ENCODE measurements around the gene PRKACA. TPM values are rescaled to one million over a fixed set of nuclear protein-coding genes. Genes with fewer than 3 reads are reported as not detected.

Gene PRKACA
- total and polyA plus RNA-seq, 9 donors = 33.3 to 280 (median 201) TPM

DNA sequence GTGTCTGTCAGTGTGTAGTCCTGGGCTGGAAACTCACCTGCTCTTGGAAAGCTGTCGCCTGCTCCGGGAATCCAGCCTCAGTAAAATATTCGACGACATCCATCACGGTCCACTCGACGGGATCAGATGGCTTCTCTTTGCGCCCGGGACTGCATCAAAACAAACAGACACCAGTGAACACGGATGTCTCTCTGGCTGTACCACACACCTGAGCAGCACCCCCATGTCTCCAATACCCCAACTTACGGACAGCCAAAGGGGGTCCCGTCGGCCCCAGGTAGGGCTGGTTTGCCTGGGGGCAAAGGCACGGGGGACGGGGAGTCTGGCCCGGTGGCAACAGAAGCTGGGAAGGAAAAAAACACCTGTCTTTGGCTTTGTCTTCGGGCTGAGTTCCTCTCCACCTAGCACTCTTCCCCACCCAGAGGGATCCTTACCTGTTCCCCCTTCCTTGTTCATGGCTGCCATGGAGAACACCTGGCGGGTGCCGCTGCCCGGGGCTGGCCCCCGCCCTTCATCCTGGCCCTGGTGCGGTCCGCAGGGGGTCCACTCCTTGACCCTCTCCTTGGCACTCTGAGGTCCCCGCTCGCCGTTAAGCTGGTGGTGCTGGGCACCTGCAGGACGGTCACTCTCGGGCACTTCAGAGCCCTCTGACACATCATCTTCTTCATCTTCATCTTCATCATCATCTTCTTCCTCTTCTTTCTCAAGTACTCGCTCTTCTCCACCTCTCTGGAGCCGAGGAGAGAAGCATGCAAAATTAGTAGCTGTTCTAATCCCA is 28.7 kb downstream of the PRKACA start:
- H3K27ac ChIP-seq = peak overlapping the region; percentile 20 to 56

DNA sequence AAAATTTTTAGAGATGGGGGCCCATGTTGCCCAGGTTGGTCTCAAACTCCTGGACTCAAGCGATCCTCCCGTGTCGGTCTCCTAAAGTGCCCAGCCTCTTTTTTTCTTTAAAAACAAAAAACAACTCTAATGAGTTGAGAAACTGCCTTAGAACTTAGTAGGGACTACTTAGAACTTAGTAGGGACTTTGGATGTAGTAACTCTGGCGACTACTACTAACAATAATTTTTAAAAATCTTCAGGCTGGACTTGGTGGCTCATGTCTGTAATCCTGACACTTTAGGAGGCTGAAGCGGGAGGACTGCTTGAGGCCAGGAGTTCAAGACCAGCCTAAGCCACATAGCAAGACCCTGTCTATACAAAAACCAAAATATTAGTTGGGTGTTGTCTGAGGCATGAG is 31.5 kb downstream of the PRKACA start:
- intact Hi-C loops (cut with DNase I) = loop anchor here in 2 of 4 donors (10.0 kb wide), 2 partner anchors 49 to 321 kb away; partner anchors contain the start of genes ASF1B (in 1 of the 2) and MRI1 (in 1 of the 2)
- no peak for DNase-seq

More for the DNA sequence above, 28.7 kb downstream of the PRKACA start:
- Histone ChIP-seq H3K9me3 (no peaks in the 10 kb centered on the region), H3K27me3 (no peaks in the 10 kb centered on the region), H3K36me3 (no peaks in the 10 kb centered on the region), H3K4me3 (no peak overlapping the region), H3K4me1 (ENCODE audit: insufficient read depth) (peaks cover 5% of the 10 kb centered on the region)
- TF ChIP-seq, protein P1, sequence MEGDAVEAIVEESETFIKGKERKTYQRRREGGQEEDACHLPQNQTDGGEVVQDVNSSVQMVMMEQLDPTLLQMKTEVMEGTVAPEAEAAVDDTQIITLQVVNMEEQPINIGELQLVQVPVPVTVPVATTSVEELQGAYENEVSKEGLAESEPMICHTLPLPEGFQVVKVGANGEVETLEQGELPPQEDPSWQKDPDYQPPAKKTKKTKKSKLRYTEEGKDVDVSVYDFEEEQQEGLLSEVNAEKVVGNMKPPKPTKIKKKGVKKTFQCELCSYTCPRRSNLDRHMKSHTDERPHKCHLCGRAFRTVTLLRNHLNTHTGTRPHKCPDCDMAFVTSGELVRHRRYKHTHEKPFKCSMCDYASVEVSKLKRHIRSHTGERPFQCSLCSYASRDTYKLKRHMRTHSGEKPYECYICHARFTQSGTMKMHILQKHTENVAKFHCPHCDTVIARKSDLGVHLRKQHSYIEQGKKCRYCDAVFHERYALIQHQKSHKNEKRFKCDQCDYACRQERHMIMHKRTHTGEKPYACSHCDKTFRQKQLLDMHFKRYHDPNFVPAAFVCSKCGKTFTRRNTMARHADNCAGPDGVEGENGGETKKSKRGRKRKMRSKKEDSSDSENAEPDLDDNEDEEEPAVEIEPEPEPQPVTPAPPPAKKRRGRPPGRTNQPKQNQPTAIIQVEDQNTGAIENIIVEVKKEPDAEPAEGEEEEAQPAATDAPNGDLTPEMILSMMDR (IDR thresholded peaks at IDR 0.05) = no peak
- no peak for TF ChIP-seq EP300 (IDR thresholded peaks at IDR 0.05)
- TF ChIP-seq POLR2A (IDR thresholded peaks at IDR 0.05) = no peak
- peak in 1 of 5 donors; percentile 58 for DNase-seq
- WGBS, 3 donors = 83 to 89% (median 85%) methylated on average over 26 to 30 of the region's 30 CpGs
- intact Hi-C loops (cut with DNase I) = loop anchor here in 2 of 4 donors (10.0 kb wide), 2 partner anchors 46 to 324 kb away; partner anchors contain the start of genes ASF1B (in 1 of the 2) and MRI1 (in 1 of the 2)

DNA sequence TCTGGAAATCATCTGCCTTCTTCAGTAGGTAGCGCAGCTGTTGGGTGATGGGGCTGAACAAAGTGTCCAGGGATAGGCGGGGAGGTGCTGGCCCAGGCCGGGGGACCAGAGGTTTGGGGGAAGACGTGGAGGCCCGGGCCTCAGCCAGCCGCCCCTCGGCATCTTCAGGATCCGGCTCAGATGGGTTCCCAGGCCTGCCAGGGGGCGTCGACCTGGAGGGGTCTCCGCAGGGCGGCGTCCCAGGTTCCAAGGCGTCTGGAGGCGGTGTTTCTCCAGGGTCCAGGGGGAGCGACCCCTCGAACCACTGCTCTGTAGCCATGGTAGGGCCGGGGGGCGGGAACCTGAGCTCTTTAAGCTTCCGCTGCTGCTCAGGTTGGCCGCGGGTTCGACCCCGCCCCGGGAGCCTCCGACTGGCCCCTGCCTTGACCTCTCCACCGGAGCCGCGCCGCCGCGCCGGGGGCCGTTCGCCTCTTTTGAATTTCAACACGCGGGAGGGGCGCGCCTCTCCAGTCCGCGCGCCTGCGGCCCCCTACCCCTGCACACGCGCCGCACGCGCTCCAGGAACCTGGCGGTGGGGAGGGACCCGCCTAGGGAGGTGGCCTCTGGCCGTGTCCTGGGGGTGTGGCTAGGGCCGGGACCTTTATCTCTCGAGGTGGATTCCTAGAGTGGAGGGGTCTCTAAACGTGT is 32.1 kb downstream of the PRKACA start, which contains the start of gene C19orf67:
C19orf67 (minus strand) TSS at position 475 of the 687 bp plus-strand sequence; CDS start at position 319, 156 bp downstream.
- TF ChIP-seq POLR2A (IDR thresholded peaks at IDR 0.05) = no peak
- no peak for TF ChIP-seq EP300 (IDR thresholded peaks at IDR 0.05)
- TF ChIP-seq, protein P1 (IDR thresholded peaks at IDR 0.05) = no peak
- intact Hi-C loops (cut with DNase I) = loop anchor here in 2 of 4 donors (10.0 kb wide), 2 partner anchors 49 to 321 kb away; partner anchors contain the start of genes ASF1B (in 1 of the 2) and MRI1 (in 1 of the 2)
- H3K4me1 ChIP-seq (ENCODE audit: insufficient read depth) = peaks cover 2% of the 10 kb centered on the region
- H3K27ac ChIP-seq = no peak within 1 kb of the TSS
- peak in 1 of 5 donors; percentile 39 for DNase-seq
- H3K27me3 ChIP-seq = no peaks in the 10 kb centered on the region
- WGBS, 3 donors = 46 to 70% (median 65%) methylated on average over 52 to 54 of the region's 54 CpGs
- no peak within 1 kb of the TSS for H3K4me3 ChIP-seq
- no peaks in the 10 kb centered on the region for H3K9me3 ChIP-seq
- H3K36me3 ChIP-seq = no peaks in the 10 kb centered on the region

More for the DNA sequence above, 31.5 kb downstream of the PRKACA start:
- Histone ChIP-seq H3K4me1 (ENCODE audit: insufficient read depth) (no peaks in the 10 kb centered on the region), H3K27me3 (no peaks in the 10 kb centered on the region), H3K27ac (no peak overlapping the region), H3K9me3 (no peaks in the 10 kb centered on the region), H3K36me3 (no peaks in the 10 kb centered on the region), H3K4me3 (no peak overlapping the region)
- WGBS, 3 donors = 82 to 92% (median 84%) methylated on average over 5 of the region's 5 CpGs
- TF ChIP-seq POLR2A (IDR thresholded peaks at IDR 0.05) (no peak), EP300 (IDR thresholded peaks at IDR 0.05) (no peak)
- TF ChIP-seq, protein P1 (IDR thresholded peaks at IDR 0.05) = no peak

DNA sequence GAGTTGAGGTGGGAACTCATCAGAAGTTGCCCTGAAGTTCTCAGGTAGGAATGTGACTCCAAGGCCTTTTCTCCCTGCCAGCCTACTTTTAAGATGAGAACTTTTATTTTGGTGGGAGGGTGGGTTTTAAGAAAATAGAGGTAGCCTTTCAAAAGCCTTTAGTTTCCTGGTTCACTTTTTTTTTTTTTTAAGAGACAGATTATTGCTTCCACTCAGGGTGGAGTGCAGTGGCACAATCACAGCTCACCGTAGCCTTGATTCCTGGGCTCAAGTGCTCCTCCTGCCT is 34.9 kb downstream of the PRKACA start:
- no peaks in the 10 kb centered on the region for H3K36me3 ChIP-seq
- no peak overlapping the region for H3K27ac ChIP-seq
- no peak for TF ChIP-seq EP300 (IDR thresholded peaks at IDR 0.05)
- TF ChIP-seq, protein P1 (IDR thresholded peaks at IDR 0.05) = no peak
- TF ChIP-seq POLR2A (IDR thresholded peaks at IDR 0.05) = no peak
- no peak overlapping the region for H3K4me3 ChIP-seq
- DNase-seq = no peak
- 0 to 87% (median 31%) methylated on average over 1 of the region's 1 CpG for WGBS, 3 donors
- no peaks in the 10 kb centered on the region for H3K9me3 ChIP-seq
- intact Hi-C loops (cut with DNase I) = loop anchor here in 2 of 4 donors (5.0 to 10.0 kb wide), 3 partner anchors 35 to 318 kb away; partner anchors contain the start of genes ASF1B (in 1 of the 2), MRI1 (in 1 of the 2) and PRKACA (in 1 of the 2)
- no peaks in the 10 kb centered on the region for H3K27me3 ChIP-seq
- peaks cover 5% of the 10 kb centered on the region for H3K4me1 ChIP-seq (ENCODE audit: insufficient read depth)
